Measurements from ENCODE around the gene BASP1. TPM values are rescaled to one million over a fixed set of nuclear protein-coding genes. Genes with fewer than 3 reads are reported as not detected.
"Not testable (repeated sequence)": the region's sequence is repeated elsewhere in the genome, so short reads cannot be mapped to it uniquely, and the experiment has no call there.

Gene BASP1
- total and polyA plus RNA-seq, 2 experiments from 2014 or later = 134 to 183 TPM

DNA sequence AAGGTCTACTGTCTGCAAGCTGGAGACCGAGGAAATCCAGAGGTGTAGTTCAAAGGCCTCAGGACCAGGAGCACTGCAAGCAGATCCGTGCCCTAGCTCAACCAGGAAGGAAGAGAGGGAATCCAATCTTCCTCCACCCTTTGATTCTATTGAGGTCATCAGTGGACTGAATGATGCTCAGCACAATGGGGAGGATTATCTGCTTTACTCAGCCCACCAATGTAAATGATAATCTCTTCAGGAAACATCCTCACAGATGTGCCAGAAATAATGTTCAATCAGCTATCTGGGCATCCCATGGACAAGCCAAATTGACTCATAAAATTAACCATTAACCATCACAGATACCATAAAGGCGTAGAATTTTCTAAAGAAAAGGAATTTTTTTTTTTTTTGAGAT is 92.0 kb downstream of the BASP1 start:
- 83% methylated on average over 3 of the region's 3 CpGs for WGBS (ENCODE audit: low lambda C conversion rate, missing lambda C conversion rate)
- Histone ChIP-seq H3K9me3 (ENCODE audit: low read depth) (no peaks in the 10 kb centered on the region), H3K79me2 (no peaks in the 10 kb centered on the region), H3K4me2 (no peak overlapping the region), H2AFZ (no peak overlapping the region), H4K20me1 (ENCODE audit: insufficient read depth, poor library complexity, severe bottlenecking) (no peaks in the 10 kb centered on the region), H3K36me3 (replicated peaks; ENCODE audit: insufficient read depth, low read depth) (no peaks in the 10 kb centered on the region), H3K27me3 (no peaks in the 10 kb centered on the region), H3K4me3 (no peak overlapping the region), H3K4me1 (ENCODE audit: insufficient read depth) (peaks cover 19% of the 10 kb centered on the region), H3K9me2 (replicated peaks; ENCODE audit: insufficient read depth) (no peaks in the 10 kb centered on the region), H3K27ac (no peak overlapping the region)
- TF ChIP-seq EZH2 (IDR thresholded peaks at IDR 0.05; ENCODE audit: borderline replicate concordance) (no peak), EZH2phosphoT487 (IDR thresholded peaks at IDR 0.05; ENCODE audit: low read depth, severe bottlenecking, unreplicated experiment) (no peak)
- TF ChIP-seq, protein P1, sequence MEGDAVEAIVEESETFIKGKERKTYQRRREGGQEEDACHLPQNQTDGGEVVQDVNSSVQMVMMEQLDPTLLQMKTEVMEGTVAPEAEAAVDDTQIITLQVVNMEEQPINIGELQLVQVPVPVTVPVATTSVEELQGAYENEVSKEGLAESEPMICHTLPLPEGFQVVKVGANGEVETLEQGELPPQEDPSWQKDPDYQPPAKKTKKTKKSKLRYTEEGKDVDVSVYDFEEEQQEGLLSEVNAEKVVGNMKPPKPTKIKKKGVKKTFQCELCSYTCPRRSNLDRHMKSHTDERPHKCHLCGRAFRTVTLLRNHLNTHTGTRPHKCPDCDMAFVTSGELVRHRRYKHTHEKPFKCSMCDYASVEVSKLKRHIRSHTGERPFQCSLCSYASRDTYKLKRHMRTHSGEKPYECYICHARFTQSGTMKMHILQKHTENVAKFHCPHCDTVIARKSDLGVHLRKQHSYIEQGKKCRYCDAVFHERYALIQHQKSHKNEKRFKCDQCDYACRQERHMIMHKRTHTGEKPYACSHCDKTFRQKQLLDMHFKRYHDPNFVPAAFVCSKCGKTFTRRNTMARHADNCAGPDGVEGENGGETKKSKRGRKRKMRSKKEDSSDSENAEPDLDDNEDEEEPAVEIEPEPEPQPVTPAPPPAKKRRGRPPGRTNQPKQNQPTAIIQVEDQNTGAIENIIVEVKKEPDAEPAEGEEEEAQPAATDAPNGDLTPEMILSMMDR (IDR thresholded peaks at IDR 0.05; ENCODE audit: poor library complexity) = no peak
- DNase-seq (ENCODE audit: low spot score) = no peak

DNA sequence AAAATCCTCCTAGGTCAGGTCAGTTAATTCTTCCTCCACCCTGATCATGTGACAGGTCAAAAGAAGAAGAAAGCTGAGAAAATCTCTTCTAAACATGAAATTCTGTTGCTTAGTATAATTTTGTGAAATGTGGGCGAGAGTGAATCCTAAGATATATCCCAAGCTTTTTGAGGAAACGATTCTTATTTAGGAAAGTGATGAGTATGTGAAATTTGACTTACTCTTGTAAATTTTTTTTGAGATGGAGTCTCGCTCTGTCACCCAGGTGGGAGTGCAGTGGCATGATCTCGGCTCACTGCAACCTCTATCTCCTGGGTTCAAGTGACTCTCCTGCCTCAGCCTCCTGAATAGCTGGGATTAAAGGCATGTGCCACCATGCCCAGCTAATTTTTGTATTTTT is 93.1 kb downstream of the BASP1 start:
- not testable (repeated sequence) for H2AFZ ChIP-seq; H3K4me2 ChIP-seq; H3K4me1 ChIP-seq (ENCODE audit: insufficient read depth); H4K20me1 ChIP-seq (ENCODE audit: insufficient read depth, poor library complexity, severe bottlenecking); H3K9me2 ChIP-seq (replicated peaks; ENCODE audit: insufficient read depth); H3K36me3 ChIP-seq (replicated peaks; ENCODE audit: insufficient read depth, low read depth); H3K27ac ChIP-seq; H3K4me3 ChIP-seq; H3K9me3 ChIP-seq (ENCODE audit: low read depth); DNase-seq (ENCODE audit: low spot score); H3K27me3 ChIP-seq; H3K79me2 ChIP-seq
- WGBS (ENCODE audit: low lambda C conversion rate, missing lambda C conversion rate) = 94% methylated on average over 4 of the region's 4 CpGs

DNA sequence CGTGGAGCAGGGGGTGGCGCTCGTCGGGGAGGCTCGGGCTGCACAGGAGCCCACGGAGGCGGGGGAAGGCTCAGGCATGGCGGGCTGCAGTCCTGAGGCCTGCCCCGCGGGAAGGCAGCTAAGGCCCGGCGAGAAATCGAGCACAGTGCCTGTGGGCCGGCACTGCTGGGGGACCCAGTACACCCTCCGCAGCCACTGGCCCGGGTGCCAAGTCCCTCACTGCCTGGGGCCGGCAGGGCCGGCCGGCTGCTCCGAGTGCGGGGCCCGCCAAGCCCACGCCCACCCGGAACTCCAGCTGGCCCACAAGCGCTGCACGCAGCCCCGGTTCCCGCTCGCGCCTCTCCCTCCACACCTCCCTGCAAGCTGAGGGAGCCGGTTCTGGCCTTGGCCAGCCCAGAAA is 94.4 kb downstream of the BASP1 start:
- H3K36me3 ChIP-seq (replicated peaks; ENCODE audit: insufficient read depth, low read depth); H3K9me2 ChIP-seq (replicated peaks; ENCODE audit: insufficient read depth); H3K9me3 ChIP-seq (ENCODE audit: low read depth); H4K20me1 ChIP-seq (ENCODE audit: insufficient read depth, poor library complexity, severe bottlenecking); H3K79me2 ChIP-seq; H2AFZ ChIP-seq; DNase-seq (ENCODE audit: low spot score); H3K27me3 ChIP-seq; H3K4me2 ChIP-seq; H3K4me3 ChIP-seq; H3K4me1 ChIP-seq (ENCODE audit: insufficient read depth): not testable (repeated sequence)
- WGBS (ENCODE audit: low lambda C conversion rate, missing lambda C conversion rate) = 98% methylated on average over 13 of the region's 31 CpGs
- peak overlapping the region; percentile 75 for H3K27ac ChIP-seq

DNA sequence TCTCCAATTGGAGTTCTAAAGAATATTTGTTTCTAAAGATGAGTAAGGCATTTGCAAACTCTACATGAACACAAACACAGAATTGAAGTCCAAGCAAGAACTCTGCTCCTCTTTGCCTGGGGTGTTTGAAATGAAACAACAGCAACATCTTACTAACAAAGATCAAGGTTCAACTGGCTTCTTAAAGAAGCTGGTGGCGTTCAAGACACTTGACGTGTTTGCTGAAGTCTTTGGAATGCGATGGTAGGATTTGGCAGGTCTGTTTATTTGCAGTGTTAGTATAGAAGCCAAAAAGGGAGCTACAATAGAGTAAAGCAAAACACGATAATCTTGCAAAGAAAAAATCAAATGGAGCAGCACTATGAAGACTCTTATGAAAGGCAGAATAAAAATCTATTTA is 94.9 kb downstream of the BASP1 start:
- Histone ChIP-seq H3K27ac (peak overlapping the region; percentile 75), H3K4me1 (ENCODE audit: insufficient read depth) (peaks cover 13% of the 10 kb centered on the region), H2AFZ (no peak overlapping the region), H3K4me2 (peak overlapping the region; percentile 34), H3K4me3 (no peak overlapping the region), H4K20me1 (ENCODE audit: insufficient read depth, poor library complexity, severe bottlenecking) (no peaks in the 10 kb centered on the region), H3K9me2 (replicated peaks; ENCODE audit: insufficient read depth) (no peaks in the 10 kb centered on the region), H3K9me3 (ENCODE audit: low read depth) (no peaks in the 10 kb centered on the region), H3K36me3 (replicated peaks; ENCODE audit: insufficient read depth, low read depth) (no peaks in the 10 kb centered on the region), H3K27me3 (no peaks in the 10 kb centered on the region), H3K79me2 (no peaks in the 10 kb centered on the region)
- TF ChIP-seq, protein P1 (IDR thresholded peaks at IDR 0.05; ENCODE audit: poor library complexity) = no peak
- no peak for TF ChIP-seq EZH2 (IDR thresholded peaks at IDR 0.05; ENCODE audit: borderline replicate concordance)
- TF ChIP-seq EZH2phosphoT487 (IDR thresholded peaks at IDR 0.05; ENCODE audit: low read depth, severe bottlenecking, unreplicated experiment) = no peak
- DNase-seq (ENCODE audit: low spot score) = no peak
- 44% methylated on average over 4 of the region's 4 CpGs for WGBS (ENCODE audit: low lambda C conversion rate, missing lambda C conversion rate)

Data from hepatocyte (in vitro differentiated cells).